Neuron (in vitro differentiated cells): ENCODE data around the gene REC8.

Source experiments
- H2AFZ ChIP-seq: one replicate; pipeline ENCODE4 v1.6.1; 2013; ENCODE audit warnings: low read depth, mild to moderate bottlenecking, inconsistent platforms, low read length, moderate library complexity
- H3K27me3 ChIP-seq: one replicate; pipeline ENCODE4 v1.6.1; 2013; ENCODE audit warnings: low read length; ENCODE audit not compliant: insufficient read depth
- H3K36me3 ChIP-seq: one replicate; pipeline ENCODE4 v1.6.1; 2013; ENCODE audit warnings: low read length; ENCODE audit not compliant: insufficient read depth
- H3K4me1 ChIP-seq: one replicate; pipeline ENCODE4 v1.6.1; 2013; ENCODE audit warnings: low read length; ENCODE audit not compliant: insufficient read depth
- H3K4me3 ChIP-seq: 2 replicates; pipeline ENCODE4 v1.5.1; 2013; ENCODE audit warnings: mild to moderate bottlenecking, low read length, moderate library complexity
- H3K9me3 ChIP-seq: one replicate; pipeline ENCODE4 v1.6.1; 2013; ENCODE audit warnings: low read length

REC8 gene

DNA sequence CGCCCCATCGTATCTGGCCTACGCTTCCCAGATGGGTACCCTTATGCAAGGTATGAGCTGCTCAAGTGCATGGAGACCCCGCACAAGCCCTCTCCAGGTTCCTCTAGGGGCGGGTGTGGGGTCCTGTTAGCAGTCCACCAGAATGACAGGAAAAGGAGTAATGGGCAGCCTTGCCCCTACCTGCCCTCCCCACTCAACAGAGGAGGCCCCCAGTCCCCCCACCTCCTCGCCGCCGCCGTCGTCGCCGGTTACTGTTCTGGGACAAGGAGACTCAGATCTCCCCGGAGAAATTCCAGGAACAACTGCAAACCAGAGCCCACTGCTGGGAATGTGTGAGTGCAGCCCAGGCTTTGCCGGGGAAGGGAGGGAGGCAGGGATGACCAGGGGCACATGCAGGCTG is 6.0 kb downstream of the REC8 start:
- H3K4me1 ChIP-seq, result no peaks in the 10 kb centered on the region
- no peak overlapping the region for H2AFZ ChIP-seq
- no peaks in the 10 kb centered on the region for H3K9me3 ChIP-seq
- H3K36me3 ChIP-seq, result peaks cover 45% of the 10 kb centered on the region
- no peak overlapping the region for H3K4me3 ChIP-seq
- no peaks in the 10 kb centered on the region for H3K27me3 ChIP-seq

DNA sequence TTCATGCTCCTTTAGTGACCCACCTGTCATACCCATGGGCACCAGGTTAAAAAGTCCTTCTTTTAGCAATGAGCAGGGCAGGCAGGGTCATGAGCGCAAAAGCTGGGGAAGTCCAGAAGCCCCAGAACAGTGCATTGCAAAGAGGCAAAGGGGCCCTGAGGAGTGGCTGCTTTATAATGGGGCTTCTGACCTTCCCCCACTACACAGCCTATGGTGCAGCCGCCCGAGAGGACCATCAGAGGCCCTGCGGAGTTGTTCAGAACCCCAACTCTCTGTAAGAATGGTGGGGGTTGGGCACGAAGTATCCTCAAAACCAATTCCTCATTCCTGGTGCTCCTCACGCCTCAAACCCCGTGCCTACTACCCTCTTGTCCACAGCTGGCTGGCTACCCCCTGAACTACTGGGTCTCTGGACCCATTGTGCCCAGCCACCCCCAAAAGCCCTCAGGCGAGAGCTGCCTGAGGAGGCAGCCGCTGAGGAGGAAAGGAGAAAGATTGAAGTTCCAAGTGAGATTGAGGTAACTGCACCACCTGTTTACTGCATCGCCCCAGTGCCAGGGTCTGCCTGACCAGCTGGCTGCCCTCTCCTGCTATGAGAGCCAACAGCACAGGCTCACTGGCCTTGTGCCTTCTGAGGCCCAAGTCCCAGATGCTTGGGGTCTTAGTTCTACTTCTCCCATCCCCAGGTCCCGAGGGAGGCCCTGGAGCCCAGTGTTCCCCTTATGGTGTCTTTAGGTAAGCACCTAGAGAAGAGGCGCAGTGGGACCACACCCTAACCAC is 6.7 kb downstream of the REC8 start:
- peaks cover 51% of the 10 kb centered on the region for H3K36me3 ChIP-seq
- H2AFZ ChIP-seq, result no peak overlapping the region
- no peaks in the 10 kb centered on the region for H3K27me3 ChIP-seq
- no peaks in the 10 kb centered on the region for H3K9me3 ChIP-seq
- no peaks in the 10 kb centered on the region for H3K4me1 ChIP-seq
- H3K4me3 ChIP-seq, result no peak overlapping the region

DNA sequence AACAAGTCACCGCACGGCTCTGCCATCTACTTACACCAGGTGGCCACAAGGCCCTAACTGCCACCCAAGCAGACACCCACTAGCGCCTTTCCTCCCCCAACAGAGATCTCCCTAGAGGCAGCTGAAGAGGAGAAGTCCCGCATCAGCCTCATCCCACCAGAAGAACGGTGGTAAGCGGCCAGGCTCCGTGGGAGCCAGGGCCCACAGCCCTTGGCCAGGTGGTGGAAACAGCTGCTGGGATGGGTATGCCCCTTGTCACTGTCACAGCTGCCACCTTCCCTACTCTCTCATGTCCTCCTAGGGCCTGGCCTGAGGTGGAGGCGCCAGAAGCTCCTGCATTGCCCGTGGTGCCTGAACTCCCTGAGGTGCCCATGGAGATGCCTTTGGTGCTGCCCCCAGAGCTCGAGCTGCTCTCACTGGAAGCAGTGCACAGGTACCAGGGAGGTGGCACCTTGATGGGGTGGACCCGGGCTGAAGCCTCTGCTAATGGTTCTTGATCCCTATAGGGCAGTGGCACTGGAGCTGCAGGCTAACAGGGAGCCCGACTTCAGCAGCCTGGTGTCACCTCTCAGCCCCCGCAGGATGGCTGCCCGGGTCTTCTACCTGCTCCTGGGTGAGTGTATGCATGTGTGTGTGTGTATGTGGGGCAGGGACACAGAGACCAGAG is 7.5 kb downstream of the REC8 start:
- H3K4me1 ChIP-seq, result no peaks in the 10 kb centered on the region
- H3K27me3 ChIP-seq, result no peaks in the 10 kb centered on the region
- no peak overlapping the region for H2AFZ ChIP-seq
- H3K9me3 ChIP-seq, result no peaks in the 10 kb centered on the region
- H3K4me3 ChIP-seq, result no peak overlapping the region
- peaks cover 59% of the 10 kb centered on the region for H3K36me3 ChIP-seq

DNA sequence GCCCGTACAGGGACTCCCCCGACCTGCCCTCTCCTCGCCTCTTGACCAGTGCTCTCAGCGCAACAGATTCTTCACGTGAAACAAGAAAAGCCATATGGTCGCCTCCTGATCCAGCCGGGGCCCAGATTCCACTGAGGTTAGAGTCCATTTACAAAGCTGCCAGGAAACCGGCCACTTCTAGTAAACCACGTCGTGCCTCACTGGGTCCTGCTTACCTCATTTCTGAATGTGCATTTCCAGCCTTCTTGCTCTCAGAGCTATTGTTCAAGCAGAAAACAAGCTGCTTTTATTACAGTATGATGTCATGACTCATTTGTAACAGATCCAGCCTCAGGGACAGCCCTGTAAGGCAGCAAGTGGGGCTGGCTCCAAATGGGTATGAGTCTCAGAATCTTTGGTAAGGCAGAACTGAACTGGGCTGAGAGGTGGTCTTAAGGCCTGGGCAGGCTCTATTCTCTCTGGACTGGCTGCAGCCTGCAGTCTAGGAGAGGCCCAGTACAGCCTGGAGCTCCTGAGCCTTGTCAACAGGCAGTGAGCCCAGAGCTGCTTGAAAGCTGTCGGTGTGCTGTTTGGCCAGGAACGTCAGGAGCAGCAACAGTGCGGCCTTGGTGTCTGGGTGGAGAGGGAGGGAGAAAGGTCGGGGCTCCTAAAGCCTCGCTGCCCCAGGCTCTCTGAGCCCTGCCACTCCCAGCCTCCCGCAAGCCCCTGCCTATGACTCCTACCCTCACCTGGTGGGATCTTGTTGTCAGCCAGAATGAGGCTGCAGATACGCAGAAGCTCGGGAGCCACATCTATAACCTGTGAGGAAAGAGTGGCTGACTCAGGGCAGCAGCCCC is 8.3 kb downstream of the REC8 start:
- H3K27me3 ChIP-seq, result no peaks in the 10 kb centered on the region
- H3K9me3 ChIP-seq, result no peaks in the 10 kb centered on the region
- H3K4me3 ChIP-seq, result no peak overlapping the region
- peaks cover 67% of the 10 kb centered on the region for H3K36me3 ChIP-seq
- H3K4me1 ChIP-seq, result no peaks in the 10 kb centered on the region
- no peak overlapping the region for H2AFZ ChIP-seq

DNA sequence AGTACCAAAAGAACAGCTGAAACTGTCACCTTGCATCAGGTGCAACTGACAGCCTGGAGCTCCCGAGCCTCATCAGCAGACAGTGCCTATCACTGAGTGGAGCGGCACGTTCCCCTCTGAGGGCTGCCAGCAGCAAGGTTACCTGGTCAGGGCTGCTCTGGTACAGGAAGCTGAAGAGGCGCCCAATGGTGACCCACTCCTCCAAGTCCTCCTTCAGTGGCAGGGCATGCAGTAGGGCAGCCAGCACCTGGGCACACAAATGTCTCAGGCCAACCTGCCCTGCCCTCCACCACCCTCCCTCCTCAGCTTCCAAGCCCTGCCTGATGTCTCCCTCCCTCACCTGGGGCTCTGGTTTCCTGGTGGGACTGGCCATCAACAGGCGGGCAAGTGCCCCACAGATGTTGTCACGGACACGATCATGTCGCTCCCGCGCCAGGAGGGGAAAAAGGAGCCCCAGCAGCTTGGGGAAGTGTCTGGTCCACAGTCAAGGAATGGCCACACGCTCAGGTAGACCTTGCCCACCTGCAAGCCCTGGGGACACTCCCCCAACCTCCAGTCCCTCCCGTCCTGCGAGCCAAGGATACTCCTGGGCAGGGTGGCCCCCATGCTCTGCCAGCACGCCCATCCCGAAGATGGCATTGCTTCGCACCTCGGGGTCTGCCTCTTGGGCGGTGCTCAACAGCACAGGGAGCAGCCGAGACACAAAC is 9.6 kb downstream of the REC8 start:
- Histone ChIP-seq H3K36me3 (peaks cover 79% of the 10 kb centered on the region), H3K27me3 (no peaks in the 10 kb centered on the region), H3K4me1 (no peaks in the 10 kb centered on the region)

DNA sequence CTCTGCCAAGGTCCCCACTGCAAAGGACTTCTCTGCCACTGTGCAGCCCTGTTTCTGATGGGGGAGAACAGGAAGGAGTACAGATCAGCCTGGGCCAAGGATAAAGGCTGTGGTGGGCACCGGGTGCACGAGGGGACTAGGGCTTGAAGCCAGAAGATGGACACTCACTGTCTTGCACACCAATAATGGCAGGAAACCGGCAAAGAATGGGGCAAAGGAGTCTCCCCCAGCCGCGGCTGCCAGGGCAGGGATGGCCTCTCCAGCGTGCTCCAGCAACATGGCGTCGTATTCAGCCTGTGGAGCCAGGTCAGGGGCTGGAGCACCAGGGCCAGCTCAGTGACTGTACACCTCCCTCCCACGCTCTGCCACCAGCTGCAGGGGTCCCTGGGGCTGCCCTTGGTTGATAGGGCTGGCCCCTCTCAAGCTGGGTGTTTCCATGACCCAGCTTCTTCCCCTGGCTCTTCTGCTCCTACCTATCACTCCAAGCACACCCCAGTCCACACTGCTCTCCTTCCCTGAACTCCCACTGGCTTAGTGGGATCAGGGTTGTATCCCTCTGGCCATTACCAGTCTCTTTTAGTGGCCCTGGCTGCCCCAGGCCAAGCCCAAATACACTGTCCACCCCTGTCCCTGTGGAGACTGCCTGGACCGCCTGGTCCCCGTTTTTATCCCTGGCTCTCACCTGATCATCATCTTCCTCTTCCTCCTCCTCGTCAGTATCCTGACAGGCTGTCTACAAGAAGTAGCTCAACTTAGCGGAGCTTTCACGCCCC is 10.4 kb downstream of the REC8 start:
- H2AFZ ChIP-seq, result no peak overlapping the region
- H3K27me3 ChIP-seq, result no peaks in the 10 kb centered on the region
- peaks cover 2% of the 10 kb centered on the region for H3K4me1 ChIP-seq
- no peak overlapping the region for H3K4me3 ChIP-seq
- no peaks in the 10 kb centered on the region for H3K9me3 ChIP-seq
- H3K36me3 ChIP-seq, result peaks cover 82% of the 10 kb centered on the region

More for the DNA sequence above, 9.6 kb downstream of the REC8 start:
- no peak overlapping the region for H3K4me3 ChIP-seq
- H3K9me3 ChIP-seq, result no peaks in the 10 kb centered on the region
- no peak overlapping the region for H2AFZ ChIP-seq

DNA sequence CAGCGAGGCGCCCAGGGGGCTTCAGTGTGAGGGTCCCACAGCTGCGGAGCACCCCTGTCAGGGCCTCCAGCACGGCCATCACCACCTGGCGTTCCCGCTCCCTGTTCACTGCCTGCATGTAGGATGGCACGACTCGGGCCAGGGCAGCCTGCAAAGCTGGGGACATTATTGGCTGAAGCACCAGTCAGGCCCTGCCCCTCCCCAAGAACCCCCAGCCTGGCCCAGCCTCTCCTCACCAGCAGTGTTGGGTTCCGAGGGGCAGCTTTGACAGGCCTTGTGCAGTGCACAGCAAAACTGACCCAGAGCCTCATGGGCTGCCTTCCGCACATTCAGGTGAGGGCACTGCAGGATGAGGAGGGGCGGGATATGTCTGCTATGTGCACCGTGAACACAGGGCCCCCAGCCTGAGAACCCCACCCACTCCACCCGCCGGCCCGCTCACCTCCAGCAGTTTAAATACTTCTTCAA is 11.2 kb downstream of the REC8 start:
- Histone ChIP-seq H3K27me3 (no peaks in the 10 kb centered on the region), H3K4me3 (no peak overlapping the region), H2AFZ (no peak overlapping the region), H3K4me1 (peaks cover 9% of the 10 kb centered on the region), H3K9me3 (no peaks in the 10 kb centered on the region), H3K36me3 (peaks cover 82% of the 10 kb centered on the region)

DNA sequence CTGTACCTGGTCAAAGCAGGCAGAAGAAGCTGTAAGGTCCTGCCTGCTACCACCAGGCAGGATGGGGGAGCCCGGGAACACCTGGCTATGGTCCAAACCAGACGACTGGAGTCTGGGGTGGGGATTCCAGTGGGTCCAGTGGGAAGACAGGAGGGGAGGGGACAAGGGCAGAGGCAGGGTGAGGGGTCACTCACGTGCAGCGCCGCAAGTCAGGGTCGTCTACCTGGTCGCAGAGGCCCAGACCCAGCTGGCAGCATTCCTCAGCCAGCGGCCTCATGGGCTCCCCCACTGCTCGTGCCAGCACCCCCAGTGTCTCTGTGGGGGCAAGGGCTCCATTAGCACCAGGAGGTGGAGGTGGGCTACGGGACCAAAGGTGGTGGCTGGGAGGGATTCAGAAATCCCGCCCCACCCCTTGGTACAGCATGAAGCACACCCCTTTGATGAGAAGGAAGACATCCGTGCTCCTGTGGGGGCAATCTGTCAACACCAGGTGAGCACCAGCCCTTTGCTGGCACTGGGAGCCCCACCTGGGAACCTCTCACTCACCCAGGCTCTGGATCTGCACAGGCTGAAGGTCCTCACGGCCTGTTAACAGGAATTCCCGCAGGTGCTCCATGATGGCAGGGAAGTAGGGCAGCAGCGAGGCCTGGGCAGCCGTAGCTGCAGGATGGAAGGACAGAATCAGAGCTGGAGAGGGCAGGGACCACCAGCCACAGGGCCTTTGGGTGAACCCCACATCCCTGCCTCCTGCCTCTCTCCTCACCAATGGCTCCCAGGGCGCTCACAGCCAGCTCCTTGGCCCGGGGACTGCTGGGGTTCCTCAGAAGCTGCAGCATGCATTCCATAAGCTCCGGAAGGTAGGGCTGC is 12.5 kb downstream of the REC8 start:
- no peaks in the 10 kb centered on the region for H3K9me3 ChIP-seq
- peaks cover 73% of the 10 kb centered on the region for H3K36me3 ChIP-seq

DNA sequence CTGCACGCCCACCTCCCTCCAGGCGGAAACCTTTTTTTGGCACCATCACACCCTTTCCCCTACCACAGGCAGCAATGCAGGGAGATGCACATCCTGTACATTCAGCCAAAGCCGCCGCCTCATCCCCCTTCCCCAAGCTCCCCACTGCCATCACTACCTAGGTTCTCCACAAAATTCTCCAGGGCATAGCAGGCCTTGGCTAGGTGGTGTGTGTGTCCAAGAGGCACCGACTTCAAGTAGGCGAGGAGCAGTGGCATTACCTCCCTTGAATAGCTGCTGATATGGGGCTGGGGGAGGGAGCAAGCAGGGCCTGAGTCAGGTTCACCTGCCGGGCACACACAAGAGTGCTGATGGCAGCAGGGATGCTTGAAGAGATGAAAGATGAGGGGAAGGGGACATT is 13.1 kb downstream of the REC8 start:
- no peak overlapping the region for H3K4me3 ChIP-seq
- H3K4me1 ChIP-seq, result peaks cover 20% of the 10 kb centered on the region
- H3K9me3 ChIP-seq, result no peaks in the 10 kb centered on the region
- no peak overlapping the region for H2AFZ ChIP-seq
- H3K36me3 ChIP-seq, result peaks cover 68% of the 10 kb centered on the region
- H3K27me3 ChIP-seq, result no peaks in the 10 kb centered on the region

More for the DNA sequence above, 12.5 kb downstream of the REC8 start:
- H3K4me1 ChIP-seq, result peaks cover 16% of the 10 kb centered on the region
- H3K4me3 ChIP-seq, result no peak overlapping the region
- H3K27me3 ChIP-seq, result no peaks in the 10 kb centered on the region
- no peak overlapping the region for H2AFZ ChIP-seq

DNA sequence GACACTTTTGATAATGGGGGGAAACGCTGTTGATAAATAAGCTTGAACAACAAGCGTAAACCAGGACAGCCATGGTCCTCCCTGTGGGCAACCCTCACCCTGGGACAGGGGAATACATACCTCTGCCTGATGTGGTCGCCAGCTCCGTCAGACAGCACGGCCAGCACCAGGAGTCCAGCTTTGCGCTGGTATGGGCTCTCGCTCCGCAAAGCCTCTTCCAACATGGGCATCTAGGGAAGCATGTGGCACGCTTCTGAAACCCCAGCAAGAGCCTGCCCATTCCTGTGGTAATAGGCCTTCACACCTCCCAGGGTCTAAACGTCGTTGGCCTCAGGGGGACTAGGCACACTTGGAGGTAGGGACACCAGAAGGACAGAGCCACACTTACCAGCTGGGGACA is 13.9 kb downstream of the REC8 start:
- Histone ChIP-seq H3K4me1 (peaks cover 20% of the 10 kb centered on the region), H3K27me3 (no peaks in the 10 kb centered on the region), H3K36me3 (peaks cover 67% of the 10 kb centered on the region), H3K4me3 (no peak overlapping the region), H2AFZ (no peak overlapping the region), H3K9me3 (no peaks in the 10 kb centered on the region)

DNA sequence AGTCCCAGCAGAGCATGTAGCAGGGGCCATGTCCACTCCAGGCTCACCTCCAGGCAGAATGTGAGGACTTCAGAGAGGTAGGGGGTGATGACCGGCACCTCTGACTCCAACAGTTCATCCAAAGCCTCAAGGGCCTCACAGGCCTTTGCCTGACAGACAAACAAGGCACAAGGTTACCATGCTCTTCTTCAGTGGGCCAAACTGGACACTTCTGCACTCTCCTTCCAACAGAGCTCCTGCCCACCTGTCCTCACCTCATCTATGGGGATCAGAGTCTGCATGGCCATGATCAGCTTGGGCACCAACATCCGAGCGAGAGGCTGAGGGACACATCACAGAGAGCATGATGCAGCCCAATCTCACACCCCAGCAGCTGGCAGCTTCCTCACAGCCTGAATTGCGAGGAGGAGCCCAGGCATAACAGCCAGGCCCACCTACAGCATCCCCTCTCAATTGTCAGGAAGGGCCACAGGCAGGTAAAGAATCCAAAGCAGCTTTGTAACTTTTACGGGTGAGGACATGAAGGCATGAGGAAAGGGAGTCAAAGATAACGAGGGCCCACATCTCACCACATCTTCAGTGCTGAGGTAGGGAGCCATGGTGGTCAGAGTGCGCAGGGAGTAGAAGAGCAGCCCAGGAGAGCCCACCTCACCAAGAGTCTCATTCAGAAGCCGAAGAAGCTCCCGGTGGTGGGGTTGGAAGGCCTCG is 15.1 kb downstream of the REC8 start:
- peaks cover 20% of the 10 kb centered on the region for H3K4me1 ChIP-seq
- no peak overlapping the region for H2AFZ ChIP-seq
- no peaks in the 10 kb centered on the region for H3K9me3 ChIP-seq
- no peaks in the 10 kb centered on the region for H3K27me3 ChIP-seq
- no peak overlapping the region for H3K4me3 ChIP-seq
- H3K36me3 ChIP-seq, result peaks cover 61% of the 10 kb centered on the region
